ENCODE measurements around the gene ST6GALNAC1. TPM values are rescaled to one million over a fixed set of nuclear protein-coding genes. Genes with fewer than 3 reads are reported as not detected.

Gene ST6GALNAC1
- total and polyA plus RNA-seq, 10 of the 15 experiments (the other 5 are each of a cell fraction or from before 2014, with no cell fraction given): 0.08 TPM; not detected in 9

- SMC1A ChIA-PET (ENCODE audit: uncharacterized antibody, unreplicated experiment): interaction anchor here (0.7 to 1.6 kb wide), 4 partner anchors 10 to 218 kb away, joined by 3 to 12 read pairs (median 3); no protein-coding TSS in a partner anchor
- POLR2A ChIA-PET: interaction anchor here (1.3 kb wide), 2 partner anchors 55 to 67 kb away, joined by 4 read pairs; no protein-coding TSS in a partner anchor
- H2AFZ ChIP-seq (ENCODE audit: control insufficient read depth, low read depth, low read length): peak overlapping the region; percentile 95
- peak; percentile 18 for ATAC-seq
- no peak for FAIRE-seq
- no peaks in the 10 kb centered on the region; the same call in 2 of the 3 replicates for H3K9me3 ChIP-seq (replicated peaks; ENCODE audit: control insufficient read depth, insufficient read depth, low read length)
- peak overlapping the region; percentile 80 for H3K4me3 ChIP-seq
- no peaks in the 10 kb centered on the region for H3K79me2 ChIP-seq (ENCODE audit: control insufficient read depth, insufficient read depth, low read length)
- peak overlapping the region; percentile 89 for H3K4me2 ChIP-seq (ENCODE audit: control insufficient read depth, insufficient read depth)
- CTCF ChIA-PET: interaction anchor here (0.6 to 2.7 kb wide), 9 partner anchors 10 to 473 kb away, joined by 3 to 27 read pairs (median 4); no protein-coding TSS in a partner anchor
- RAD21 ChIA-PET (ENCODE audit: unreplicated experiment): interaction anchor here (2.0 kb wide), 1 partner anchor 9 kb away, joined by 11 read pairs; no protein-coding TSS in a partner anchor
- no TSS peak for BruUV-seq (replicated peaks)
- under 1% methylated on average over 19 of the region's 19 CpGs for WGBS (ENCODE audit: insufficient coverage, insufficient replicate concordance, low lambda C conversion rate, missing lambda C conversion rate)
- no peaks in the 10 kb centered on the region for H3K36me3 ChIP-seq (ENCODE audit: control insufficient read depth in 2 of 2, insufficient read depth in 2 of 2, low read length in 1 of 2)
- H4K20me1 ChIP-seq (ENCODE audit: control insufficient read depth, insufficient read depth): no peaks in the 10 kb centered on the region
- H3K4me1 ChIP-seq (ENCODE audit: control insufficient read depth, insufficient read depth, low read length): peaks cover 5% of the 10 kb centered on the region
- TF ChIP-seq ATF7 (IDR thresholded peaks at IDR 0.05; ENCODE audit: low read depth): peak; percentile 24; the same call in 1 of the 2 replicates
- 0 out of 2 replicates have a peak, but pooled peaks have one; percentile 25 for TF ChIP-seq POLR2AphosphoS2 (IDR thresholded peaks at IDR 0.05; ENCODE audit: low read depth, low read length)
- no peak for TF ChIP-seq SKIL (IDR thresholded peaks at IDR 0.05; ENCODE audit: low read depth, poor library complexity, severe bottlenecking)
- TF ChIP-seq POLR2AphosphoS5 (IDR thresholded peaks at IDR 0.05; ENCODE audit: low read length): peak; percentile 80
- TF ChIP-seq EP300 (IDR thresholded peaks at IDR 0.05; ENCODE audit: borderline replicate concordance in 1 of 2, control insufficient read depth in 1 of 2, low read depth in 2 of 2, low read length in 2 of 2): no peak
- TF ChIP-seq RUNX3 (IDR thresholded peaks at IDR 0.05; ENCODE audit: low read length): peak; percentile 87
- TF ChIP-seq CBFB (IDR thresholded peaks at IDR 0.05; ENCODE audit: low read depth): peak; percentile 56; the same call in 1 of the 2 replicates
- TF ChIP-seq CHD1 (IDR thresholded peaks at IDR 0.05; ENCODE audit: low read depth, low read length): no peak
- TF ChIP-seq NR2F1 (conservative IDR thresholded peaks at IDR 0.05): 0 out of 2 replicates have a peak, but pooled peaks have one; percentile 17
- TF ChIP-seq SMAD1 (IDR thresholded peaks at IDR 0.05; ENCODE audit: low read depth, partially characterized antibody): peak; percentile 60
- TF ChIP-seq TAF1 (IDR thresholded peaks at IDR 0.05; ENCODE audit: borderline replicate concordance, low read depth, low read length): peak; percentile 36; the same call in 1 of the 2 replicates
- TF ChIP-seq IKZF2 (IDR thresholded peaks at IDR 0.05): no peak
- 0 out of 3 replicates have a peak, but pooled peaks have one; percentile 0 for TF ChIP-seq POU2F2 (IDR thresholded peaks at IDR 0.05; ENCODE audit: borderline replicate concordance, low read depth, low read length)
- TF ChIP-seq MEF2A (IDR thresholded peaks at IDR 0.05; ENCODE audit: insufficient read depth, low read depth, low read length): 0 out of 2 replicates have a peak, but pooled peaks have one; percentile 18
- no peak for TF ChIP-seq FOXM1 (IDR thresholded peaks at IDR 0.05; ENCODE audit: low read depth, low read length)
- TF ChIP-seq PML (IDR thresholded peaks at IDR 0.05; ENCODE audit: low read length): 0 out of 2 replicates have a peak, but pooled peaks have one; percentile 72
- peak; percentile 20; the same call in 1 of the 2 replicates for TF ChIP-seq NFIC (IDR thresholded peaks at IDR 0.05; ENCODE audit: low read depth, low read length)
- TF ChIP-seq RELB (IDR thresholded peaks at IDR 0.05; ENCODE audit: low read depth): peak; percentile 44; the same call in 1 of the 2 replicates
- H3K9ac ChIP-seq (ENCODE audit: control insufficient read depth, insufficient read depth, low read length): peak overlapping the region; percentile 87
- intact Hi-C loops (cut with micrococcal nuclease; ENCODE audit: unreplicated experiment) (no loop called here), in situ Hi-C loops (cut with MboI) (no loop called here)
- peak overlapping the region; percentile 71 for H3K27ac ChIP-seq (ENCODE audit: control insufficient read depth, insufficient read depth)
- no peak for DNase-seq (ENCODE audit: low read depth, low spot score)
- no peaks in the 10 kb centered on the region; a peak in 1 of 4 replicates for H3K27me3 ChIP-seq (replicated peaks in 1 of 2; ENCODE audit: control insufficient read depth in 2 of 2, insufficient read depth in 2 of 2, low read length in 1 of 2)
Observed at GRCh38 chr17:76671912-76672262, 28.3 kb upstream of the ST6GALNAC1 start.
